Measurements from ENCODE around the gene STAMBPL1.

STAMBPL1 gene

DNA sequence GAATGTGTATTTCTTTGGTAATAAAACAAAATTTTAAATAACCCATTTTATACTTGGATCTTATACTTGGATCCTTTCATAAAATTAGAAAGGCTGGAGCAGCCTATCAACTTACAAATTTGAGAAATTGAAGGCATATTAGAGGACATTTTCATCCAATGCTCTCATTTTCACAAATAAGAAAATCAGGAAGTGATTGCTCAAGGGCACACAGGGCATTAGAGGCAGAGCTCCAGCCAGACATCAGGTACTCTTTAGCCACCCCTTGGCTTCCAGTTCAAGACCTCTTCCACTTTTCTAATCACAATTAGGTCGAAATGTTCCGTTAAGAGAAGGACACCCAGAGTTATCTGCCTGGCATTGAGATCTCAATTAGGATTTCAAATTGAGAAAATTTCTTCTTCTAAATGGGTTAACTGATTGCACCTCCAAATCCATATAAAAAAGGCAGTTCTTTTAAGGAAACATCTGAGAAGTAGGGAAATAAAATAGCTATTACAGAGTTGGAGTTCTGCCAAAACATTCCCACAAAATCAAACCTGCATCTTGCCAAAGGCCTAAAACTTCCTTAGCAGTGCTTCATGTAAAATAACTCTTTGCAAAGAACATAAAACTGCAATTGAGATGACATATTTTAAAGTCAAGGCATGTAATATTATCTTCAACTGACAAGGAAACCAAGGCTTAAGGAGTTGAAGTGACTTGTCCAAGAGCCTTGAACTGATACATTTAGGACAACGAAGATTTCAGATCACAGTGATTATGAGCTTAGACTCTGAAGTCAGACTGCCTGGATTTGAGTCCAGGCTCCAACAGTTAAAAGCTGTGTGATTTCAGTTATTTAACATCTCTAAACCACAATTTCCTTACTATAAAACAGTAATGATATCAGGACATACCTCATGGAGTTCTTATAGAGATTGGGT, 70.1 kb downstream of the STAMBPL1 start:
- DNase-seq (ENCODE audit: low spot score) = no peak

DNA sequence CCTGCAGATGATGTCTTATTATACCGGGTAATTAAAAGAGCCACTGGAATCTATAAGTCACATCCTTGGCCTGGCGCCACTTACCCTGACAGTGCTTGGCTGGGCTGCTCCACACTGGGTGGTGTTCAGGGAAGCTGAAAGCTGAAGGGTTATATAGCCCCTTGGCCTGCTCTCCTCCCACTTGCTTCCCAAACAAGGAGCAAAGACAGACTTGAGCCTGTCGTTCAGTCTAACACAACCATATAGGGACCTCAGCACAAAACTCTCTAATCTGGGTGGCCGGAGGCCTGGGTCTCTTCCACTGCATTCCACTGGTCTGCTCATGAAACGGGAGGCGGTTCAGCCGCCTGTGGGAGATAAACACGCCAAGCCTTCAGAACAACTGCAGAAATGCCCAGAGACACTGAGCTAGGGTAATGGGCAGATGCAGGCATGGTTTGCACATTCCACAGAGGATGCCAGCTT, 72.6 kb downstream of the STAMBPL1 start, which contains the start of gene ACTA2:
Gene ACTA2 (minus strand): TSS at position 127 of the 465 bp plus-strand sequence. CDS start 3,843 bp downstream, outside the sequence.
- no peak for DNase-seq (ENCODE audit: low spot score)

DNA sequence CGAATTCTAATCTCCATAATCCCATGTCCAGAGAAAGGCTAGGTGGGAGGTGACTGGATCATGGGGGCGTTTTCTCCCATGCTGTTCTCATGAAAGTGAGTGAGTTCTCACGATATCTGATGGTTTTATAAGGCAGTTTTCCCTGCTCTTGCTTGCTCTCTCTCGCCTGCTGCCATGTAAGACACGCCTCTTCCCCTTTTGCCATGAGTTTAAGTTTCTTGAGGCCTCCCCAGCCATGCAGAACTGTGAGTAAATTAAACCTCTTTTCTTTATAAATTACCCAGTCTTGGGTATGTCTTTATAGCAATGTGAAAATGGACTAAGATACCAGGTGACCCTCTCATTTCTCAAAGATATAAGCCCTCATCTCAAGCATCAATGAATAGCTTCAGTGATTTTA, 73.6 kb downstream of the STAMBPL1 start:
- DNase-seq (ENCODE audit: low spot score) = no peak

DNA sequence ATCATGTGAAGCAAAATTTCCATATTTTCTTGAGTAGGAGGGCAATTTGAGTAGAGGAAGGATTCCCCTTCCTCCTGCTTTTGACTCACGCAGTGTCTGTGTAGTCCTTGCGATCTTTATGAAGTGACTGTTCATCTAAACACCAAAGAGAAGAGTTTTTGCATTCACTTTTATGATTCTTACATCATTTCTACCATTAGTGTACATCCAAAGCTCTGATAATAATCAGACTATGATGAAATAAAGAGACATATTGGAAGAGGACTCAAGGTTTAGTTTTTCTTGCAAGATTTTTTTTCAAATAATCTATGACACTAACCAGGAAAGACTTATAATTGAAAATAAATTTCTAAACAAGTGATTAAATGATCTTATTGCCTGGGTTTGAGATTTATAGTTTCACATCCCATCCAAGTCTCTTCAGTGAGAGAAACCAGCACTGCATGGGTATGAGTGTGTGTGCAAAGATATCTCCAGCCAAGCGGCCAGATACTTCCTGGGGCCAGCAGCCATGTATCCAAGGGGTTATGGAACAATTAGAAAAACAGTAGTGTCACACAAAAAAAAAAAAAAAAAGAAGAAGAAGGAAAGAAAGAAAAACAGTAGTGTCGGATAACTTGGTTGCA, 74.5 kb downstream of the STAMBPL1 start:
- no peak for DNase-seq (ENCODE audit: low spot score)

DNA sequence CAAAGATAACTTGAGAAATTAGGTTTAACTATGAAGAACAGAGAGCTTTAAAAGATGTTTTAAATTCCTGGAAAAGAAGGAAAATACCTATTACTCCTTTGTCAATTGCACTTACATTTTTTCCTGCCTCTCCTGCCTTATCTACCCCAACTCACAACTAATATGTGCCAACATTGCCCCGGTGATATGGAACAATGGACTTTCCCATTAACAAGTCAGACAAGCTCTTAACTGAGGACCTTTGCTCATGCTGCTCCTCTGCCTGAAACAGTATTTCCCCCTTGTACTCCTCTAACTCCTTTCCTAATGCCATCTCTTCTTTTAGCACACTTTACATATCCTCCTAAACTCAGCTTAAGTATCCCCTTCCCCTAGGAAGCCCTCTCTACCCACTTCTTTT, 77.3 kb downstream of the STAMBPL1 start:
- DNase-seq (ENCODE audit: low spot score) = no peak

DNA sequence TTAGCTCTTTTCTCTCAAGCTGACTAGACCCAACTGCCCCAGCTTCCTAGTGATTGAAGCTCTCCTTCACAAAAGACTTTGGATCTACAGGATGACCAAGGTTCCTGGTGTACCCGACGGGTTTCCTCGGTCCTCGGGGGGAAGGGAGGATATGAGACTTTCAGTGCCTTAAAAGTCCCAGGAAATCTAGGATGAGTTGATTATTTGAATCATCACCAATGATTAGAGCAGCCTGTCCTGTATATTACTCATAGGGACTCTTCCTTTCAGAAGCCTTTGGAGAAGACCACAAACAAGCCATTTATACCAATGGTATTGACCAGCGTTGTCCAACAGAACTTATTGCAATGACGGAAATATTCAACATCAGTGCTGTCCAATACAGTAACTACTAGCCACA, 78.7 kb downstream of the STAMBPL1 start:
- no peak for DNase-seq (ENCODE audit: low spot score)

DNA sequence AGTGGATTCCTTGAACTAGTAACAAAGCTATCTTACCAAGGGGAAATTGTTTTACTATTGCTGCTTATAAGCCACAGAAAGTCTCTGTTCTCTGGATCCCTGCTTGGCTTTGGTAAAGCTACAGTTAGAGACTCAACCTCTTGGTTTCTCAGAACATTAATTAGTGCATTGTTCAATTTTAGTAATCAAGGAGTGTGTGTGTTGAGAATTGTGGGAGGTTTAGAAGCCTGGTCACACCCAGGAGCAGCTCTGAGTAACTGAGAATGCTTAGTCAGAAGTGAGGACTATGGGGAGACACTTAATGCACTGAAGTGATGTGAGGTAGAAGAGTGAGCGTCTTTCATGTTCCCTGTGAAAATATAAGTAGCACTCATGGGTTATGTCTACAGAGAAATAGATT, 80.8 kb downstream of the STAMBPL1 start:
- DNase-seq (ENCODE audit: low spot score) = no peak

DNA sequence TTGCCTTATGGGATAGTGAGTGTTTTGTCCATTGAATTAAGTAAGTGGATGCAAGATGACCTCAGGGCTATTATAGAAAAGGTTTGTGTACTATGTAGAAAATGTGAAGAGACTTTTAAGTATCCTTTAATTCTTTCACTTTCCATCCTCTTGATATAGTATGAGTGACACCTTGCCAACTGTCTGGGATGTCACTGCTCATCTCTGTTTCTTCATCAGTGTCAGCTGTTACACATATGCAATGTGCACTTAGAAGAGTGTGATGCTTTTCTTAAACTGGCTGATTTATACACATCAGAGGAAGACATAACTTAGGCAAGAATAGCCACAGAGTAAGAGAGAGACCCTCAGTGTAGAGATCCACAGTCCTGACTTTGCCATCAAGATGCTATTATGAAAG, 81.2 kb downstream of the STAMBPL1 start:
- DNase-seq (ENCODE audit: low spot score) = no peak

DNA sequence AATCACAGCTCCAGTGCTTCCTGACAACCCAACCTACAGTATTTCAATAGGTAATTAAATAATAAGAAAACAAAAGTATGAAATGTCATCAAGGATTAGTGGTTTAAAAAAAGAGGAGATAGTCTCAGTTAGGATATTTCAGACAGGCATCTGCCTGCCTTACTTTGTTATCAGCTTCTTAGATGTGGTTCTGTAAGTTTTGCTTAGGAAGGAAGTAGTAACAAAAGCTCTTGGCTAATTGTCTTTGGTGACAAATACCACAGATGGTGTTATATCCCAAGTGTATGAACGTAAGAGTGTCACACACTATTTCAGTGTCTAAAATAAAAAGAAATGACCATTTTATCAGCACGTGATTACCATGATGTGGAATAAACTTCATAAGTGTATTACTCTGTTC, 82.3 kb downstream of the STAMBPL1 start:
- DNase-seq (ENCODE audit: low spot score) = no peak

DNA sequence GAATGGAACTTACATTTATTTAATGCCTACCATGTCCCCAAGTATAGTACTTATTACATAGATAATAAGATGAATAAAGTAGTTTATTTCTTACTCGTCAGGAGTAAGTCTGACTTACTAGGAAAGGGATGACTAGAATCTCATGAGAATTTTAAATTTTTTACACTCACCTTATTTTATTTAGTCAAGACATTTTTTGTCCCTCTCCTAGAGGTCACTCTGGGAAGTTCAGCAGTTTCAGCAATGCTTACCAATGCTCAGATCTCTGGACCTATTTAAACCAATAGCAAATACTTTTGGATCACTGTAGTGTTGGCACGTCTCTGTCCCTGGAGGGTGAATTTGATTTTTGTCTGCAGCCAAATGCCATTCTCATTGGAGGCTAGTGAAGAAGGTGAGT, 83.3 kb downstream of the STAMBPL1 start:
- no peak for DNase-seq (ENCODE audit: low spot score)

DNA sequence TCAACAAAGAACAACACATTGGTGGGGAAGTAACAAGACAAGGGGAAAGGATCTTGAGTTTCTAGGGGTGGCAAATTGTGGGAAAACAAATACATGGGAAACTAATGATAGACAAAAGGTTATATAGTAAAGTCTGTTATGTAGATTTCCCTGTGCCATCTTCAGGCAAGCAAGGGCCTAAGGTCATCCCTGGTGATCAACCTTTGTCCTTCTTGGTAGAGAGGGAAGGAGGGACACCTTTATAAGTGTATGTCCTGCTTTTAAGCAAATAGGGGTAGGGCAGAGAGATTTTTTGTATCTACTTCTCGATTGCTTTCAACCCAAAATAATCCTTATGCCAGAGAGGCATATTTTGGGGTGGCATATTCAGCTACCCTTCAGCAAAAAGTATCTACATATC, 84.3 kb downstream of the STAMBPL1 start:
- DNase-seq (ENCODE audit: low spot score) = no peak

DNA sequence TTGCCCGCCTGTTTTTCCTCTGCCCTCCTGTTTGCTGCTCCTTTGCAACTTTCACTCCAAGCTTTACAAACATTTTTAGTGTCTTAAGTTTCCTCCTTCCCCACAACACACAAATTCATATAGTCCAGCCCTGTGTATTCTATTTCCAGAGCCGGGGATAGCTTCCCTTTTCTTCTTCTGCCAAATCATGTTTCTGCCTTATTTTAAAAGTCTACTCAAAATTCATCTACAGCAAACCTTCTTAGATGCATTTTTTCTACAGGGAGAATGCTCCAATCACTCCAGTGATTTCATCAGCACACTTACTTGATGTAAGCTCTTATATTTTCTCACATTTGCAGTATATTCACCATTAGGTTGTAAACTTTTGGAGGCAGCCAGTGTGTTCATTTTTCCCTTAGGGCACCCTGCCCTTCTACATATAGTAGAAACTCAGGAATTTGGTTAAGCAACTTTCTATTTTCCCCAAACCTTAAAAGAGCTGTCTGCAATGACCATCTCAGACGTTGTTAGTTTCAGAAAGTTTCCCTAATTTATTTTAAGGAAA, 84.9 kb downstream of the STAMBPL1 start:
- DNase-seq (ENCODE audit: low spot score) = no peak

DNA sequence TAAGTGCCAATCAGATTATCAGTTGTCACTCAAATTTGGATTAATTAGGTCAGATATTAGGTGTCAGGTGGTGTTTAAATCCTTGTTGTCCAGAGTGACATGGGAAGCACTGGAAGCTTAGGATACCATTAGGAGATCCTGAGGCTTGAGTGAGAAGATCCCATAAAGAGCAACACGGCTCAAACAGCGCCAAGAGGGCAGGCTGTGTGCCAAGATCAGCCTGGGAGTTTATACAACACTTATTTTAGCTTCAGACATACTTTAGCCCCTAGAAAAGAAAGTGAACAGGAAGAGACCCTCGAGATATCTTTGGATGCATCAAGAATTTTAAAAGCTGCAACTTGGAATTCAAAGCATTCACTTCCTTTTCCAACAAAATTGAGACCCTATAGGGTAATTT, 86.8 kb downstream of the STAMBPL1 start:
- DNase-seq (ENCODE audit: low spot score) = no peak

DNA sequence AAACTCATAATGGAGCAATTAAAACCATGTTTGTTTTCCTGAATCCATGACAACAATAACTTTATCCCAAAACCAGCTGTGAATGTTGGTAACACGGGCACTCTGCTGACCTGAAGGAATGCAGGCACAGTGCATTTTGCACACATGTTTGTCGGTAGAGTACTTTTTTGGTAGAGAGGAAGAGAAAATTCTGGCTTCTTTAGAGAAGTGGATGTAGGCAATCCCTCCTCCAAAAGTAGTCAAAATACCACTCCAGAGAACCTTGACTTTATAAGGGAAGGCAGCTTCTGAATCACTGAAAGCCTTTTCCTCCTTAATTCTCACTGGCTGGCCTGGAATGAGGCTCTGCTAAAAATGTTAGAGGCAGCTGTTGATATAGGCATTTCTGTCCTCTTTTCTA, 88.3 kb downstream of the STAMBPL1 start:
- no peak for DNase-seq (ENCODE audit: low spot score)

DNA sequence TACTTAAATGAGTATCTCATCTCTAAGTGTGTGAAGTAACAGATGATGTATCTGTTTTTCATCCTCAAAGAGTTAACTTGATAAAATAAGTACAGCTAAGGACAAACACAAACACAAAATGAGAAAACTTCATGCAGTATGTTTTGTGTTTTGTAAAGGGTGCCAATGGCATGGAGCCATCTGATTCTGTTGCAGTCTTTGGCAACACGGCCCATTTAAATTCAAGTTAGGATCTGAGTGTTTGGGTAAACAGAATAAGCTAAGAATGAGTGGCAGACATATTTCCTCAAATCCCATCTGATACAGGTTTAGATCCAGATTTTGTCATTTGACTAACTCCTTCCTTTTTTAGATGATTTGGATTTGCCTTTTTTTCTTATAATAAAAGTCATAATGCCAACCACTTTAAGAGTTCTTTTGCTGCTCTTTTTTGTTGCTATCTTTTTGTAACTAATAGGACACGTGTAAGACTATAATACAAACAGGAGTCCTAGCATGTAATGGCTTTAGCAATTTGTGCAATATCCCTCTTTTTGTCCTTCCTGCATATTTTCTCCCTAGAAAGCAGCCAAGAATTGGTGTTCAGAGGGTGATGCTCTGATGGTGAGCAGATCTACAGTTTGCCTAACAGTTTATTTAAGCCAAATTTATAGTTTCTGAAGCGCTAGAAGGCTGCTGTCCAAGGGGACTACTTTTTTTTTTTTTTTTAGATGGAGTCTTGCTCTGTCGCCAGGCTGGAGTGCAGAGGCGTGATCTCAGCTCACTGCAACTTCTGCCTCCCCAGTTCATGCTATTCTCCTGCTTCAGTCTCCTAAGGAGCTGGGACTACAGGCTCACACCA, 91.4 kb downstream of the STAMBPL1 start:
- no peak for DNase-seq (ENCODE audit: low spot score)
